ENCODE data around the gene QSOX1. TPM values are rescaled to one million over a fixed set of nuclear protein-coding genes. Genes with fewer than 3 reads are reported as not detected.
A peak's percentile ranks its signal among the peaks of the same experiment; 100 is the strongest.

The QSOX1 gene
- total RNA-seq, 4 donors from 2014 or later: 109 to 124 (median 119) TPM

GRCh38 chr1:180157108-180157507, 2.4 kb downstream of the QSOX1 start:
- peaks cover 4 to 56% (median 39%) of the 10 kb centered on the region in 4 donors for H3K4me1 ChIP-seq
- H3K27ac ChIP-seq: peak overlapping the region; percentile 59 to 94 (median 90)
- DNase-seq: no peak
- no peaks in the 10 kb centered on the region for H3K9me3 ChIP-seq
- no peaks in the 10 kb centered on the region for H3K27me3 ChIP-seq
- in situ Hi-C loops (cut with MboI; ENCODE audit: low pct_ligation_motif_present in 1 of 4, low pct_unique_long_range_greater_than_20kb in 1 of 4, low sequenced_read_pairs in 3 of 4) (loop anchor here in 2 of 4 donors (10.0 to 25.0 kb wide), 2 partner anchors 282 to 295 kb away; partner anchors contain the start of gene TOR1AIP2 (in 1 of the 2)), intact Hi-C loops (cut with DNase I; ENCODE audit: low total_unique reads) (no loop called here)
- 51 to 100% methylated on average over 2 to 4 of the region's 4 CpGs for WGBS, 2 donors (ENCODE audit: low coverage in 1 of 2)
- H3K36me3 ChIP-seq: no peaks in the 10 kb centered on the region
- no peak for TF ChIP-seq CTCF (IDR thresholded peaks at IDR 0.05)
- no peak for TF ChIP-seq POLR2AphosphoS5 (IDR thresholded peaks at IDR 0.05)
- no peak for TF ChIP-seq EP300 (IDR thresholded peaks at IDR 0.05; ENCODE audit: low read depth)
- no peak for TF ChIP-seq POLR2A (IDR thresholded peaks at IDR 0.05)
- H3K4me3 ChIP-seq: no peak overlapping the region

- peak; percentile 35 for TF ChIP-seq POLR2A (IDR thresholded peaks at IDR 0.05)
- no peak for TF ChIP-seq CTCF (IDR thresholded peaks at IDR 0.05)
- peak in 2 of 3 donors; percentile 19 for TF ChIP-seq POLR2AphosphoS5 (IDR thresholded peaks at IDR 0.05)
- TF ChIP-seq EP300 (IDR thresholded peaks at IDR 0.05; ENCODE audit: low read depth): peak; percentile 12
- Histone ChIP-seq H3K36me3 (no peaks in the 10 kb centered on the region), H3K27me3 (no peaks in the 10 kb centered on the region), H3K9me3 (no peaks in the 10 kb centered on the region), H3K4me1 (peaks cover 4 to 61% (median 39%) of the 10 kb centered on the region in 4 donors), H3K27ac (peak overlapping the region; percentile 59 to 94 (median 90)), H3K4me3 (no peak overlapping the region)
- in situ Hi-C loops (cut with MboI; ENCODE audit: low pct_ligation_motif_present in 1 of 4, low pct_unique_long_range_greater_than_20kb in 1 of 4, low sequenced_read_pairs in 3 of 4) (loop anchor here in 2 of 4 donors (10.0 to 25.0 kb wide), 2 partner anchors 283 to 295 kb away; partner anchors contain the start of gene TOR1AIP2 (in 1 of the 2)), intact Hi-C loops (cut with DNase I; ENCODE audit: low total_unique reads) (no loop called here)
- WGBS, 2 donors (ENCODE audit: low coverage in 1 of 2): 33 to 43% methylated on average over 1 to 3 of the region's 3 CpGs
- DNase-seq: peak; percentile 44
Measured at GRCh38 chr1:180157576-180158057, 2.9 kb downstream of the QSOX1 start.

- 62% methylated on average over 16 of the region's 16 CpGs; no CpG with 5 or more reads in 1 of the 2 donors for WGBS, 2 donors (ENCODE audit: low coverage in 1 of 2)
- peaks cover 4 to 64% (median 39%) of the 10 kb centered on the region in 4 donors for H3K4me1 ChIP-seq
- H3K9me3 ChIP-seq: no peaks in the 10 kb centered on the region
- H3K36me3 ChIP-seq: no peaks in the 10 kb centered on the region
- intact Hi-C loops (cut with DNase I; ENCODE audit: low total_unique reads) (no loop called here), in situ Hi-C loops (cut with MboI; ENCODE audit: low pct_ligation_motif_present in 1 of 4, low pct_unique_long_range_greater_than_20kb in 1 of 4, low sequenced_read_pairs in 3 of 4) (loop anchor here in 2 of 4 donors (10.0 to 25.0 kb wide), 2 partner anchors 284 to 296 kb away; partner anchors contain the start of gene TOR1AIP2 (in 1 of the 2))
- H3K27me3 ChIP-seq: no peaks in the 10 kb centered on the region
- peak overlapping the region; percentile 59 to 94 (median 90) for H3K27ac ChIP-seq
- H3K4me3 ChIP-seq: no peak overlapping the region
- no peak for TF ChIP-seq POLR2AphosphoS5 (IDR thresholded peaks at IDR 0.05)
- no peak for TF ChIP-seq POLR2A (IDR thresholded peaks at IDR 0.05)
- no peak for TF ChIP-seq CTCF (IDR thresholded peaks at IDR 0.05)
- no peak for TF ChIP-seq EP300 (IDR thresholded peaks at IDR 0.05; ENCODE audit: low read depth)
- peak; percentile 37 for DNase-seq
Measured at GRCh38 chr1:180158149-180159147, 3.8 kb downstream of the QSOX1 start.

GRCh38 chr1:180160357-180160756, 5.7 kb downstream of the QSOX1 start:
- DNase-seq: no peak
- no peak overlapping the region for H3K4me3 ChIP-seq
- peaks cover 4 to 57% (median 35%) of the 10 kb centered on the region in 4 donors for H3K4me1 ChIP-seq
- H3K9me3 ChIP-seq: no peaks in the 10 kb centered on the region
- 84 to 88% methylated on average over 1 of the region's 1 CpG for WGBS, 2 donors (ENCODE audit: low coverage in 1 of 2)
- in situ Hi-C loops (cut with MboI; ENCODE audit: low pct_ligation_motif_present in 1 of 4, low pct_unique_long_range_greater_than_20kb in 1 of 4, low sequenced_read_pairs in 3 of 4) (loop anchor here in 1 of 4 donors (25.0 kb wide), 1 partner anchor 298 kb away; no protein-coding TSS in a partner anchor), intact Hi-C loops (cut with DNase I; ENCODE audit: low total_unique reads) (no loop called here)
- no peaks in the 10 kb centered on the region for H3K27me3 ChIP-seq
- no peaks in the 10 kb centered on the region for H3K36me3 ChIP-seq
- TF ChIP-seq POLR2AphosphoS5 (IDR thresholded peaks at IDR 0.05) (no peak), POLR2A (IDR thresholded peaks at IDR 0.05) (no peak), EP300 (IDR thresholded peaks at IDR 0.05; ENCODE audit: low read depth) (no peak), CTCF (IDR thresholded peaks at IDR 0.05) (no peak)
- no peak overlapping the region for H3K27ac ChIP-seq

Measured in transverse colon (tissue), 4 donors.